Neural cell (in vitro differentiated cells): Measurements from ENCODE around the gene SLC6A9.

Experiments used
- MXI1 ChIP-seq: fragments of 450-650 bp; conservative IDR thresholded peaks from 2 replicates; pipeline ENCODE4 v1.6.1; 2014; ENCODE audit warnings: antibody characterized with exemption, mild to moderate bottlenecking; ENCODE audit not compliant: poor library complexity, severe bottlenecking
- TF ChIP-seq, protein P1 (sequence below): IDR thresholded peaks from 2 replicates; pipeline ENCODE4 v1.6.1; 2012; ENCODE audit warnings: borderline replicate concordance

DNA sequence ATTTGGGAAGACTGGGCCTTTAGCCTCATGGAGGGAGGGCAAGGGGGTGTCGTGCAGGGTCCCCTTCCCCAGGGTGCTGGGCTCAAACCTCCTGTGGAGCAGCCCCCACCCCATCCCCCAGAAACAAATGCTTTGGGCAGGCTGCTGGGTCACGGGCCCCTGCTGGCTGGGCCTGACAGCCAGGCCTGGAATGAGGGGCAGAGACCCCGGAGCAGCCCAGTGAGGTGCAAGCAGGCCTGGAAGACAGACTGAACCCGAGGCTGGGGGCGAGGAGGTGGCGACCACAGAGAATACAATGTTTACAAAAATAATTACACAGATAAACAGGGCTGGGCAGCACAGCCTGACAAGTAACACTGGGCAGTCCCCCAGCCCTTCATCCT is 34.5 kb downstream of the SLC6A9 start:
- TF ChIP-seq, protein P1, sequence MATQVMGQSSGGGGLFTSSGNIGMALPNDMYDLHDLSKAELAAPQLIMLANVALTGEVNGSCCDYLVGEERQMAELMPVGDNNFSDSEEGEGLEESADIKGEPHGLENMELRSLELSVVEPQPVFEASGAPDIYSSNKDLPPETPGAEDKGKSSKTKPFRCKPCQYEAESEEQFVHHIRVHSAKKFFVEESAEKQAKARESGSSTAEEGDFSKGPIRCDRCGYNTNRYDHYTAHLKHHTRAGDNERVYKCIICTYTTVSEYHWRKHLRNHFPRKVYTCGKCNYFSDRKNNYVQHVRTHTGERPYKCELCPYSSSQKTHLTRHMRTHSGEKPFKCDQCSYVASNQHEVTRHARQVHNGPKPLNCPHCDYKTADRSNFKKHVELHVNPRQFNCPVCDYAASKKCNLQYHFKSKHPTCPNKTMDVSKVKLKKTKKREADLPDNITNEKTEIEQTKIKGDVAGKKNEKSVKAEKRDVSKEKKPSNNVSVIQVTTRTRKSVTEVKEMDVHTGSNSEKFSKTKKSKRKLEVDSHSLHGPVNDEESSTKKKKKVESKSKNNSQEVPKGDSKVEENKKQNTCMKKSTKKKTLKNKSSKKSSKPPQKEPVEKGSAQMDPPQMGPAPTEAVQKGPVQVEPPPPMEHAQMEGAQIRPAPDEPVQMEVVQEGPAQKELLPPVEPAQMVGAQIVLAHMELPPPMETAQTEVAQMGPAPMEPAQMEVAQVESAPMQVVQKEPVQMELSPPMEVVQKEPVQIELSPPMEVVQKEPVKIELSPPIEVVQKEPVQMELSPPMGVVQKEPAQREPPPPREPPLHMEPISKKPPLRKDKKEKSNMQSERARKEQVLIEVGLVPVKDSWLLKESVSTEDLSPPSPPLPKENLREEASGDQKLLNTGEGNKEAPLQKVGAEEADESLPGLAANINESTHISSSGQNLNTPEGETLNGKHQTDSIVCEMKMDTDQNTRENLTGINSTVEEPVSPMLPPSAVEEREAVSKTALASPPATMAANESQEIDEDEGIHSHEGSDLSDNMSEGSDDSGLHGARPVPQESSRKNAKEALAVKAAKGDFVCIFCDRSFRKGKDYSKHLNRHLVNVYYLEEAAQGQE, result no peak
- TF ChIP-seq MXI1, result no peak
